ENCODE results near the gene F2.

The F2 gene

GRCh38 chr11:46760429-46761128 lies 41.6 kb downstream of the F2 start:
- no peak for DNase-seq (ENCODE audit: low read depth)
- TF ChIP-seq CTCF (IDR thresholded peaks at IDR 0.05; ENCODE audit: insufficient read depth, low read depth, low read length, missing control alignments), result no peak
- H3K4me3 ChIP-seq (ENCODE audit: low read depth, low read length), result no peak overlapping the region

- no peak for DNase-seq (ENCODE audit: low read depth)
- no peak for TF ChIP-seq CTCF (IDR thresholded peaks at IDR 0.05; ENCODE audit: insufficient read depth, low read depth, low read length, missing control alignments)
- no peak overlapping the region for H3K4me3 ChIP-seq (ENCODE audit: low read depth, low read length)
Measured at GRCh38 chr11:46761807-46762206, 42.8 kb downstream of the F2 start.

GRCh38 chr11:46762248-46762647 lies 43.2 kb downstream of the F2 start:
- TF ChIP-seq CTCF (IDR thresholded peaks at IDR 0.05; ENCODE audit: insufficient read depth, low read depth, low read length, missing control alignments), result no peak
- DNase-seq (ENCODE audit: low read depth), result no peak
- H3K4me3 ChIP-seq (ENCODE audit: low read depth, low read length), result no peak overlapping the region

- no peak overlapping the region for H3K4me3 ChIP-seq (ENCODE audit: low read depth, low read length)
- no peak for TF ChIP-seq CTCF (IDR thresholded peaks at IDR 0.05; ENCODE audit: insufficient read depth, low read depth, low read length, missing control alignments)
- DNase-seq (ENCODE audit: low read depth), result no peak
Measured at GRCh38 chr11:46766656-46767055, 47.6 kb downstream of the F2 start.

GRCh38 chr11:46769636-46770221 lies 50.7 kb downstream of the F2 start:
- no peak overlapping the region for H3K4me3 ChIP-seq (ENCODE audit: low read depth, low read length)
- no peak for DNase-seq (ENCODE audit: low read depth)
- no peak for TF ChIP-seq CTCF (IDR thresholded peaks at IDR 0.05; ENCODE audit: insufficient read depth, low read depth, low read length, missing control alignments)

GRCh38 chr11:46776878-46777277 lies 57.9 kb downstream of the F2 start:
- no peak for TF ChIP-seq CTCF (IDR thresholded peaks at IDR 0.05; ENCODE audit: insufficient read depth, low read depth, low read length, missing control alignments)

GRCh38 chr11:46778416-46778815 lies 59.4 kb downstream of the F2 start:
- no peak for DNase-seq (ENCODE audit: low read depth)
- no peak for TF ChIP-seq CTCF (IDR thresholded peaks at IDR 0.05; ENCODE audit: insufficient read depth, low read depth, low read length, missing control alignments)
- no peak overlapping the region for H3K4me3 ChIP-seq (ENCODE audit: low read depth, low read length)

More at GRCh38 chr11:46776878-46777277, 57.9 kb downstream of the F2 start:
- no peak for DNase-seq (ENCODE audit: low read depth)
- no peak overlapping the region for H3K4me3 ChIP-seq (ENCODE audit: low read depth, low read length)

Data from GM12865 (cell line).